ENCODE data around the gene SNF8.

DNA sequence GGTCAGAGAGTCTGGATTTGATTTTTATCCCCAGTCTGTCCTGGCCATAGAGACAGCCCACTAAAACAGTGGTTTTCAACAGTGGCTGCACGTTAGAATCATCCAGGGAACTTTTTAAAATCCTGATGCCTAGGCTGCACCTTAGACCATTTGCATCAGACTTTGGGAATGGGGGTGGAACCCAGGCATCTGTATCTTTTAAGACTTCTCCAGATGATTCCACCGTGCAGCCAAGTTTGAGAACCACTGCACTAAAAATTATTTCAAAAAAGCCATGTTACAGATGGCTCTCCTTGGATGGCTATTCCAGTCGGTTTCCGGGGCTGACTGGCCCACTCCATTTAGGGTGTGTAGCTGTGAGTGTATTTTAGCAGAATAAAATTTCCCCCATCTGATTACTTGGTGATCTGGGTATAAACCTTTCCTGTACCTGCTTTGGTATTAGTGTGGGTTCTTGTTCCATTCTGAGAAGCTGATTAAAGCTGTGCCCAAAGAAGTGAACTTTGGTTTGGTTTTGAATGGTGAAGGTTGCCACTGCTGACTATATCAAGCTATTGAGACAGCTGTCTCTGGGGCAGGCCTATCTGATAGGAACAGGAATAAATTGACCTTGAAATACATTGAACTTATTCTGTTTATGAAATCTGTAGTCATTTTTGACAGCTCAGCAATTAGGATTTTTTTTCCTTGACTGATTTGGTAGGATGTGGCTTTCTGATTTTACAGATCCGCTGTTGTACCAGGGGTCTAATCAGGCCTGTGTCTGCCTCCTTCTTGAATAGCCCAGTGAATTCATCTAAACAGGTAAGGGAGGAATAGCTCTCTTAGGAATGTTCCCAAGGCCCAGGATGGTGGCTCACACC lies 50.8 kb downstream of the SNF8 start:
- TF ChIP-seq, protein P1, sequence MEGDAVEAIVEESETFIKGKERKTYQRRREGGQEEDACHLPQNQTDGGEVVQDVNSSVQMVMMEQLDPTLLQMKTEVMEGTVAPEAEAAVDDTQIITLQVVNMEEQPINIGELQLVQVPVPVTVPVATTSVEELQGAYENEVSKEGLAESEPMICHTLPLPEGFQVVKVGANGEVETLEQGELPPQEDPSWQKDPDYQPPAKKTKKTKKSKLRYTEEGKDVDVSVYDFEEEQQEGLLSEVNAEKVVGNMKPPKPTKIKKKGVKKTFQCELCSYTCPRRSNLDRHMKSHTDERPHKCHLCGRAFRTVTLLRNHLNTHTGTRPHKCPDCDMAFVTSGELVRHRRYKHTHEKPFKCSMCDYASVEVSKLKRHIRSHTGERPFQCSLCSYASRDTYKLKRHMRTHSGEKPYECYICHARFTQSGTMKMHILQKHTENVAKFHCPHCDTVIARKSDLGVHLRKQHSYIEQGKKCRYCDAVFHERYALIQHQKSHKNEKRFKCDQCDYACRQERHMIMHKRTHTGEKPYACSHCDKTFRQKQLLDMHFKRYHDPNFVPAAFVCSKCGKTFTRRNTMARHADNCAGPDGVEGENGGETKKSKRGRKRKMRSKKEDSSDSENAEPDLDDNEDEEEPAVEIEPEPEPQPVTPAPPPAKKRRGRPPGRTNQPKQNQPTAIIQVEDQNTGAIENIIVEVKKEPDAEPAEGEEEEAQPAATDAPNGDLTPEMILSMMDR (IDR thresholded peaks at IDR 0.05) = no peak
- TF ChIP-seq POLR2A (IDR thresholded peaks at IDR 0.05) (no peak), EP300 (IDR thresholded peaks at IDR 0.05) (no peak)

All from tibial nerve (tissue), 4 donors.